Measurements from ENCODE around the gene RGL2. TPM values are rescaled to one million over a fixed set of nuclear protein-coding genes. Genes with fewer than 3 reads are reported as not detected.
"Not testable (repeated sequence)": the region's sequence is repeated elsewhere in the genome, so short reads cannot be mapped to it uniquely, and the experiment has no call there.

The RGL2 gene
- total RNA-seq, 1 donor = 13.0 TPM

DNA sequence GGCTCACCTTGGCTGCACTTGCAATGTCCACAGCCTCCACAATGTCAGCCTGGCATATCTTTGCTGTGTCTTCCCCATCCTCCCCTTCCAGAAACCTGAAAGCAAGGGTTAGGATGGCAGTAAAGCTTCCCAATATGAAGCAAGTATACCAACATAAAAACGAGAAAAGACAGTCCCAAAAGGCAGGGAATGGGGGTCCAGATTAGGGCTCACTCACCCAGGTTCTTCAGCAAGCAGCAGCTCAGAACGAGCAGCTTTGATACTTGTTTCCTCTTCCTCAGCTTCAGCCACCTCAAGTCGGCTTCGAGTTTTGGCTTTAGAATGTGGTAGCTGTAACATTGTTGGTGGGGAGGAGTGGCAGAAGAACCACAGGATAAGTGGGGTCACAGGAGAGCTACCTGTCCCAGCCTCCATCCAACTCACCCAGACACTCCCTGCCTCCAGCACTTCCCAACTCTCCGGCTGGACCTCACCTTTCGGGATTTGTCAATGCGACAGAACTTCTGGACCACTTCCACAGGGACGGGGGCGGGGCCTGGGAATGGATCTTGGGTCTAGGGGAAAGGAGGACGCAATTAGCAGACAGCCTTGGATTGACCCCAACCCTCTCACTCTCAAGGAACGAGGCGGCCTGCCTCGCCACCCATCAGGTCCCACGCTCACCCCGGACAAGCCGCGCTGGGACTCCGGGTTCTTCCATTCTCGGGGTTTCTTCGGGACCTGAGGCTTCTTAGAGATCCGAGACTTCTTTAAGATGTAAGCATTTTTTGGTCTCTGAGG is 10.4 kb downstream of the RGL2 start:
- DNase-seq (ENCODE audit: low read depth) = no peak
- peak overlapping the region; percentile 93 for H3K4me3 ChIP-seq (ENCODE audit: low read depth, low read length)
- TF ChIP-seq, protein P1, sequence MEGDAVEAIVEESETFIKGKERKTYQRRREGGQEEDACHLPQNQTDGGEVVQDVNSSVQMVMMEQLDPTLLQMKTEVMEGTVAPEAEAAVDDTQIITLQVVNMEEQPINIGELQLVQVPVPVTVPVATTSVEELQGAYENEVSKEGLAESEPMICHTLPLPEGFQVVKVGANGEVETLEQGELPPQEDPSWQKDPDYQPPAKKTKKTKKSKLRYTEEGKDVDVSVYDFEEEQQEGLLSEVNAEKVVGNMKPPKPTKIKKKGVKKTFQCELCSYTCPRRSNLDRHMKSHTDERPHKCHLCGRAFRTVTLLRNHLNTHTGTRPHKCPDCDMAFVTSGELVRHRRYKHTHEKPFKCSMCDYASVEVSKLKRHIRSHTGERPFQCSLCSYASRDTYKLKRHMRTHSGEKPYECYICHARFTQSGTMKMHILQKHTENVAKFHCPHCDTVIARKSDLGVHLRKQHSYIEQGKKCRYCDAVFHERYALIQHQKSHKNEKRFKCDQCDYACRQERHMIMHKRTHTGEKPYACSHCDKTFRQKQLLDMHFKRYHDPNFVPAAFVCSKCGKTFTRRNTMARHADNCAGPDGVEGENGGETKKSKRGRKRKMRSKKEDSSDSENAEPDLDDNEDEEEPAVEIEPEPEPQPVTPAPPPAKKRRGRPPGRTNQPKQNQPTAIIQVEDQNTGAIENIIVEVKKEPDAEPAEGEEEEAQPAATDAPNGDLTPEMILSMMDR (IDR thresholded peaks at IDR 0.05; ENCODE audit: insufficient read depth, low read depth, low read length) = no peak

DNA sequence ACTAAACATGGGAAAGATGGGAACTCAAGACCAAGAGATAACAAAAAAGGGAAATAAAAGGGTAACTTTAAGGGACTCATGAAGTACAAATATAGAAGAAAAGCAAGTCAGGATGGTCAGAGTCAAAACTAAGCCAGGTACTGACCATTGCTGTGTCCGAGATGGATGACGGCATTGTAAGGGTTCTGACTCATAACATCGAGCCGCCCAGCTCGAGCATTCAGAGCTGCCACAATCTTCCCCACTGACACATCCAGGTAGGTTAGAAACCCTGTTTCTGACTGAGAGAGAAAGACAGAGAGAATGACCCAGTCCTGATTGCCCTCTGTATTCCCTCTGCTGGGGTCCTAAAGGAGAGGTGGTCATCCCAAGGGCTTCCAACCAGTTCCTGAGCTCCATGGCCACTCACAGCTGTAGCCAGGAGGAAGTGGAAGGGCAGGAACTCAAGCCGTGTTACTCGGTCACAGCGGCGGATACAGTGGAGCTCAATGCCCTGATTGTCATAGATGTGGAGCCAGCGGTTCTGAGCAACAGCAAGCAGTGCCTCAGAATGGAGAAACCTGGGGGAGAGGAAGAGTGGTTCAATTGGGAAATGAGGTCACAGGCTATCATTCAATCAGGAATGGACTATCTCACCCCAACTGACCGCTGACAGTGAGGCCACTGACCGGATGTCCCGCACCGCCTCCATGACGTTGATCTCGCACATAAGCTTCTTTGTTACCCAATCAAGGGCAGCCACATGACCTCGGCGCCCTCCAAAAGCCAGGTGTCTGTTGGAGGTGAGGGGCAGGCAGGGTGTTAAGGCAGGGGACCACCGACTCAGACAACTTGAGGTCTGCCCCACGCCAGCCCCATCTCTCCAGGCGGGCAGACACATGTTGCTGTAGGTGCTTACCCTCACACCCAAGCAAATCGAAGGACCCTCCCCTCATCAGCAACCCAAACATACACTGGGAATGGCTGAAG is 11.5 kb downstream of the RGL2 start:
- no peak overlapping the region for H3K4me3 ChIP-seq (ENCODE audit: low read depth, low read length)
- DNase-seq (ENCODE audit: low read depth) = no peak
- TF ChIP-seq, protein P1 (IDR thresholded peaks at IDR 0.05; ENCODE audit: insufficient read depth, low read depth, low read length) = no peak

DNA sequence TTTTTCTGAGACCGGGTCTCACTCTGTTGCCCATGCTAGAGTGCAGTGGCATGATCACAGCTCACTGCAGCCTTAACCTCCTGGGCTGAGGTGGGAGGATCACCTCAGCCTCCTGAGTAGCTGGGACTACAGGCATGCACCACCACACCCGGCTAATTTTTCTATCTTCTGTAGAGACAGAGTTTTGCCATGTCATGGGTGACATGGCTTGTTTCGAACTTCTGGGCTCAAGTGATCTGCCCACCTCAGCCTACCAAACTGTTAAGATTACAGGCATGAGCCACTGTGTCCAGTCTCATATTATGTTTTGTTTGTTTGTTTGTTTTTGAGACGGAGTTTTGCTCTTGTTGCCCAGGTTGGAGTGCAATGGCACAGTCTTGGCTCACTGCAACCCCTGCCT is 13.5 kb downstream of the RGL2 start:
- not testable (repeated sequence) for DNase-seq (ENCODE audit: low read depth); H3K4me3 ChIP-seq (ENCODE audit: low read depth, low read length)

DNA sequence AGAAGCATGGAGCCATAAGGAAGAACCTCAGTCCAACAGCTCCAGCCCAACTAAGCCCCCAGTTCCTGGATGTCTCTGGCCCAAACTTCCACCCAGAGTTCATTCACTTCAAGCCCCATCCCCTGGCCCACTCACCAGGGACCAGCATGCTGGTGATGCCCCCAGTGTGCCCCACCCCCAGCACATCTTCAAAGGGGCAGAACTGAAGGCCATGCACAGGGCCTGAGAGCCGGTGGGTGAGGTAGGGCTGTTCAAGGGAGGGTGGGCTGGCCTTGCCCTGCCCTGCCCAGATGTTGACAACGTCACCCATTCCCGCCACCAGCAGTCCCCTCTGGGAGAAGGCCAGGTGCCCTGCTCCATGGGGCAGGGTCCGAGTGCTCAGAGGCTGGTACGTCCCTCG is 18.2 kb downstream of the RGL2 start:
- no peak for DNase-seq (ENCODE audit: low read depth)
- TF ChIP-seq, protein P1 (IDR thresholded peaks at IDR 0.05; ENCODE audit: insufficient read depth, low read depth, low read length) = no peak
- no peak overlapping the region for H3K4me3 ChIP-seq (ENCODE audit: low read depth, low read length)

DNA sequence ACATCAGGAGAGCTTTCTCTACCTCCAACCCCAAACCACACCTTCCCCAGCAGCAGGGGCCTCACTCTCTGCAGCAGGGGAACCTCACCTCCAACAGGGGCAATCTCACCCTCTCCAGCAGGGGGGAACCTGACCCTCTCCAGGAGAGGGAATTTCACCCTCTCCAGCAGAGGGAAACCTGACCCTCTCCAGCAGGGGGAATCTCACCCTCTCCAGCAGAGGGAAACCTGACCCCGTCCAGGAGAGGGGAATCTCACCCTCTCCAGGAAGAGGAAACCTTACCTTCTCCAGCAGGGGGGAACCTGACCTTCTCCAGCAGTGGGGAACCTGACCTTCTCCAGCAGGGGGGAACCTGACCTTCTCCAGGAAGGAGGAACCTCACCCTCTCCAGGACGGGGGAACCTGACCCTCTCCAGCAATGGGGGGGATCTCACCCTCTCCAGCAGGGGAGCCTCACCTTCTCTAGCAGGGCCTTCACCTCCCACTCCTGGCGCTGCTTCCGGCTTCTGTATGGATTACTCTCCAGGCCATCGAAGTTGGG is 18.7 kb downstream of the RGL2 start:
- peak; percentile 47 for DNase-seq (ENCODE audit: low read depth)
- TF ChIP-seq, protein P1 (IDR thresholded peaks at IDR 0.05; ENCODE audit: insufficient read depth, low read depth, low read length) = peak; percentile 60
- no peak overlapping the region for H3K4me3 ChIP-seq (ENCODE audit: low read depth, low read length)

DNA sequence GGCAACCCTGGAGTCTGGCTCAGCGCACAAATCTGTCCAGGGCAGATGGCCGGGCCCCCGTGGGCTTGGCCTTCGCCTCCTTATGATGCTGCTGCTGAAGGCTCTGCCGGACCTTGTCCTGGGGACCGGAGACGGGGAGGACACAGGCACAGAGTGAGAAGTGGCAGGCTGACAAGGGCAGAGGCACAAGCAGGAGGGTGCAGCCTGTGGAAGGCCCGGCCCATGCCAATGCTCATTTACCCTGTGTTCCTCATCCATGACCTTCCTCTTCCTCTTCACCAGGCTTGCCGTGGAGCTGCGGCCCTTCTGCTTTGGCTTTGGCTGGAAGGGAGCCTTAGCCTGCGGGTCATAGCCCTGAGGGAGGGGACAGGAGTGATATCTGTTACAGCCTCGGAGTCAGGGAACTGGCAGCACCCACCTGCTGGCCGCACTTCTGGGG is 19.5 kb downstream of the RGL2 start:
- H3K4me3 ChIP-seq (ENCODE audit: low read depth, low read length) = no peak overlapping the region
- TF ChIP-seq, protein P1 (IDR thresholded peaks at IDR 0.05; ENCODE audit: insufficient read depth, low read depth, low read length) = no peak
- DNase-seq (ENCODE audit: low read depth) = no peak

DNA sequence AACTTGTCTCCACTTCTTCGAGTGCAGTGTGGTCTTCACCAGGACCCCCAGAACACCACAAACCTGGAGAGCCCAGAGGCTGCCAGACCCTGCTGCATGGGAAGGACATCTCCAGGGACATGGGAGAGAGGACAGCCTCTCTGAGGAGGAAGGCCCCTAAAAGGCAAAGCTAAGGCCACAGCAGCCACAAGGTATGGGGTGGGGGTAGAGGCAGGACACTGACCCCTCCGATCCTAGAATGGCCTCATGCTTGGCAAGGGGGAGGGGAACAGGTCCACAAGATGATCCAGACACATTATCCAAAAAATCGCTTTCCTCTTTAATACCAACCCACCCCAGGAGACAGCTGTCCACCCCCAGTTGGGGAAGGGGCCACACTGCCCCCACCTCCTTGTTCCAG is 19.9 kb downstream of the RGL2 start:
- TF ChIP-seq, protein P1 (IDR thresholded peaks at IDR 0.05; ENCODE audit: insufficient read depth, low read depth, low read length) = no peak
- no peak overlapping the region for H3K4me3 ChIP-seq (ENCODE audit: low read depth, low read length)
- no peak for DNase-seq (ENCODE audit: low read depth)

Data from fibroblast of villous mesenchyme (primary cell).